PFSK-1 (cell line): Measurements from ENCODE around the gene SAFB.

Source experiments
- POLR2AphosphoS5 ChIP-seq: IDR thresholded peaks from 2 replicates; pipeline ENCODE4 v1.6.1; 2012; ENCODE audit warnings: low read depth, mild to moderate bottlenecking, control low read depth, low read length, moderate library complexity
- REST ChIP-seq, 2 experiments: IDR thresholded peaks; 2 replicates each; pipeline versions ENCODE4 v1.6.1 to v1.8.0; 2011 to 2012; ENCODE audit warnings: low read depth in 2 of 2, low read length in 2 of 2, control low read depth in 1 of 2, inconsistent platforms in 1 of 2, mild to moderate bottlenecking in 1 of 2, moderate library complexity in 1 of 2; ENCODE audit not compliant: insufficient read depth in 1 of 2
- SIN3A ChIP-seq: IDR thresholded peaks from 2 replicates; pipeline ENCODE4 v1.6.1; 2012; ENCODE audit warnings: mild to moderate bottlenecking, low read length, moderate library complexity, borderline replicate concordance; ENCODE audit not compliant: insufficient read depth
- TAF1 ChIP-seq: IDR thresholded peaks from 2 replicates; pipeline ENCODE4 v1.6.1; 2012; ENCODE audit warnings: low read length, control low read depth, borderline replicate concordance; ENCODE audit not compliant: insufficient read depth

GRCh38 chr19:5711025-5711424 is 88.1 kb downstream of the SAFB start:
- TF ChIP-seq SIN3A (no peak), POLR2AphosphoS5 (no peak), TAF1 (no peak), REST (IDR thresholded peaks at IDR 0.05; ENCODE audit: insufficient read depth in 1 of 2, low read depth in 2 of 2, low read length in 2 of 2) (no peak)
